ENCODE measurements around the gene RPS6KA2. TPM values are rescaled to one million over a fixed set of nuclear protein-coding genes. Genes with fewer than 3 reads are reported as not detected.

The RPS6KA2 gene
- total RNA-seq, 1 experiment from 2014 or later: 12.3 TPM

GRCh38 chr6:166450167-166450873, 176.7 kb downstream of the RPS6KA2 start:
- Histone ChIP-seq H3K14ac (ENCODE audit: insufficient read depth, low read length) (no peak overlapping the region), H3K27ac (ENCODE audit: insufficient read length, low read depth, low read length) (no peak overlapping the region), H3K23me2 (ENCODE audit: insufficient read length, low read depth, low read length, poor library complexity, severe bottlenecking) (no peaks in the 10 kb centered on the region), H2BK15ac (ENCODE audit: low read depth, low read length) (no peak overlapping the region), H3K9me3 (ENCODE audit: control insufficient read depth, low read depth, low read length) (no peaks in the 10 kb centered on the region), H4K5ac (ENCODE audit: insufficient read length, low read depth, low read length) (no peak overlapping the region), H3K9ac (ENCODE audit: extremely low read depth, insufficient read length, low read length) (no peak overlapping the region), H3K4ac (ENCODE audit: low read depth, low read length) (no peak overlapping the region), H4K8ac (replicated peaks; ENCODE audit: insufficient read length, low read depth, low read length) (no peak overlapping the region), H2BK5ac (ENCODE audit: insufficient read length, low read length) (no peak overlapping the region), H2AK5ac (ENCODE audit: insufficient read length, low read length) (no peak overlapping the region), H3K27me3 (ENCODE audit: insufficient read depth, low read length) (no peaks in the 10 kb centered on the region), H2BK20ac (ENCODE audit: low read depth, low read length, poor library complexity, severe bottlenecking) (no peak overlapping the region), H3K56ac (ENCODE audit: insufficient read length, low read depth, low read length) (no peak overlapping the region), H4K20me1 (ENCODE audit: control insufficient read depth, insufficient read depth, insufficient read length) (peaks cover 5% of the 10 kb centered on the region), H2AFZ (ENCODE audit: low read length) (no peak overlapping the region), H3K79me2 (ENCODE audit: insufficient read depth, low read length) (no peaks in the 10 kb centered on the region), H3K23ac (ENCODE audit: insufficient read length, low read depth, low read length) (no peak overlapping the region), H3K4me1 (ENCODE audit: insufficient read depth, low read length) (no peaks in the 10 kb centered on the region), H2BK12ac (ENCODE audit: insufficient read length, low read depth, low read length) (no peak overlapping the region), H3K4me2 (ENCODE audit: insufficient read depth, insufficient read length, low read length) (no peak overlapping the region), H3T11ph (ENCODE audit: low read length) (no peak overlapping the region), H2BK120ac (ENCODE audit: low read depth, low read length, poor library complexity, severe bottlenecking) (no peak overlapping the region), H4K91ac (ENCODE audit: insufficient read length, low read depth, low read length) (no peak overlapping the region), H3K18ac (ENCODE audit: insufficient read length, low read depth, low read length) (no peak overlapping the region), H3K79me1 (ENCODE audit: insufficient read depth, low read depth, low read length, poor library complexity, severe bottlenecking) (no peaks in the 10 kb centered on the region)
- peaks cover 32 to 43% (median 38%) of the 10 kb centered on the region in 3 experiments for H3K36me3 Mint-ChIP-seq (ENCODE audit: insufficient read depth in 1 of 3, low read depth in 3 of 3)
- no peak overlapping the region for H3K4me3 Mint-ChIP-seq
- DNase-seq: no peak
- peaks cover 8 to 9% of the 10 kb centered on the region in 2 experiments; a peak in 4 of 5 replicates for H3K9me3 Mint-ChIP-seq
- H3K27me3 Mint-ChIP-seq (ENCODE audit: low read depth): no peaks in the 10 kb centered on the region
- no peak overlapping the region for H3K27ac Mint-ChIP-seq
- no peaks in the 10 kb centered on the region for H3K4me1 Mint-ChIP-seq
- no CpG with 5 or more reads among the region's 5 CpGs for WGBS (ENCODE audit: extremely low coverage, insufficient read length, low lambda C conversion rate)
- no peak for TF ChIP-seq CTCF (conservative IDR thresholded peaks at IDR 0.05)
